BJ (cell line): ENCODE data around the gene MYOG. TPM values are rescaled to one million over a fixed set of nuclear protein-coding genes. Genes with fewer than 3 reads are reported as not detected.

Experiments
- CTCF ChIA-PET: fragments of 350-600 bp; formaldehyde crosslinking; extraction: SDS; loops from one replicate; lab custom pipeline; 2021; ENCODE audit warnings: antibody characterized with exemption, inconsistent platforms; lab: Yijun Ruan, JAX
- POLR2A ChIA-PET: fragments of 300-600 bp; sonication (Branson Sonifier 250); formaldehyde crosslinking; extraction: SDS; loops from one replicate; lab custom pipeline; 2021; ENCODE audit warnings: antibody characterized with exemption; lab: Charles Lee
- DNase-seq: peaks from one replicate; pipeline ENCODE4 v3.0.0-alpha.2; 2011; ENCODE audit warnings: low read depth
- H3K27me3 ChIP-seq: 2 replicates; pipeline ENCODE4 v1.6.0; 2011; ENCODE audit warnings: low read length; ENCODE audit not compliant: control insufficient read depth, insufficient read depth
- H3K36me3 ChIP-seq: 2 replicates; pipeline ENCODE4 v1.5.1; 2011; ENCODE audit warnings: low read length; ENCODE audit not compliant: control insufficient read depth, insufficient read depth
- H3K4me3 ChIP-seq: 2 replicates; pipeline ENCODE4 v1.5.1; 2011; ENCODE audit warnings: low read depth, mild to moderate bottlenecking, control low read depth, low read length
- polyA plus RNA-seq: library from polyadenylated mRNA; depleted of rRNA; stranded (reverse); fragments of >200 nt; gene quantifications from 2 replicates; pipeline ENCODE4 v1.2.3, GENCODE V29; 2011
- TF ChIP-seq, protein P1 (sequence below): IDR thresholded peaks from 2 replicates; pipeline ENCODE4 v1.5.1; 2011; ENCODE audit warnings: low read depth, mild to moderate bottlenecking, control low read depth, inconsistent platforms, low read length, moderate library complexity; ENCODE audit not compliant: insufficient read depth

MYOG gene
- polyA plus RNA-seq, 1 experiment: not detected

DNA sequence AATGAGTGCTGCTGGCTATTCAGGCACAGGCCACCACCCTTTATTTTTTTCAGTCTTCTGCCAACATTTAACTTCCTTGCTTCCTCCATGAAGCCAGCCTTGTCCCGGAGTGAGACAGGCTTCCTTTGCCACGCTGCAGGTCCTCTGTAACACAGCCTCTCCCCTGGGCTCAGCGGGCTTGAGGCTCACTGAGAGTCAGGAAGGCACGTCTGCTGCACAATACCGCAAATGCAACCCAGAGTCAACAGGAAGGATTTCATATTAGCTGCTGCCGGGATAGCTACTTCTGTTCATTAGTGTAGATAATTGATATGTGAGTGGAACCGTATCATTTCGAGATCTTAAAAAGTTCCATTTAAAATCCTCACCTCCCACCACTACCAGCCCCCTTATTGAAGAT is 22.5 kb downstream of the MYOG start:
- ChIA-PET POLR2A (no interaction called here), CTCF (interaction anchor here (0.7 to 1.9 kb wide), 3 partner anchors 16 to 153 kb away, joined by 4 to 5 read pairs (median 5); no protein-coding TSS in a partner anchor)
- H3K36me3 ChIP-seq: peaks cover 2% of the 10 kb centered on the region; the same call in 1 of the 2 replicates
- TF ChIP-seq, protein P1, sequence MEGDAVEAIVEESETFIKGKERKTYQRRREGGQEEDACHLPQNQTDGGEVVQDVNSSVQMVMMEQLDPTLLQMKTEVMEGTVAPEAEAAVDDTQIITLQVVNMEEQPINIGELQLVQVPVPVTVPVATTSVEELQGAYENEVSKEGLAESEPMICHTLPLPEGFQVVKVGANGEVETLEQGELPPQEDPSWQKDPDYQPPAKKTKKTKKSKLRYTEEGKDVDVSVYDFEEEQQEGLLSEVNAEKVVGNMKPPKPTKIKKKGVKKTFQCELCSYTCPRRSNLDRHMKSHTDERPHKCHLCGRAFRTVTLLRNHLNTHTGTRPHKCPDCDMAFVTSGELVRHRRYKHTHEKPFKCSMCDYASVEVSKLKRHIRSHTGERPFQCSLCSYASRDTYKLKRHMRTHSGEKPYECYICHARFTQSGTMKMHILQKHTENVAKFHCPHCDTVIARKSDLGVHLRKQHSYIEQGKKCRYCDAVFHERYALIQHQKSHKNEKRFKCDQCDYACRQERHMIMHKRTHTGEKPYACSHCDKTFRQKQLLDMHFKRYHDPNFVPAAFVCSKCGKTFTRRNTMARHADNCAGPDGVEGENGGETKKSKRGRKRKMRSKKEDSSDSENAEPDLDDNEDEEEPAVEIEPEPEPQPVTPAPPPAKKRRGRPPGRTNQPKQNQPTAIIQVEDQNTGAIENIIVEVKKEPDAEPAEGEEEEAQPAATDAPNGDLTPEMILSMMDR: no peak
- H3K4me3 ChIP-seq: no peak overlapping the region
- H3K27me3 ChIP-seq: peaks cover 1% of the 10 kb centered on the region
- no peak for DNase-seq

DNA sequence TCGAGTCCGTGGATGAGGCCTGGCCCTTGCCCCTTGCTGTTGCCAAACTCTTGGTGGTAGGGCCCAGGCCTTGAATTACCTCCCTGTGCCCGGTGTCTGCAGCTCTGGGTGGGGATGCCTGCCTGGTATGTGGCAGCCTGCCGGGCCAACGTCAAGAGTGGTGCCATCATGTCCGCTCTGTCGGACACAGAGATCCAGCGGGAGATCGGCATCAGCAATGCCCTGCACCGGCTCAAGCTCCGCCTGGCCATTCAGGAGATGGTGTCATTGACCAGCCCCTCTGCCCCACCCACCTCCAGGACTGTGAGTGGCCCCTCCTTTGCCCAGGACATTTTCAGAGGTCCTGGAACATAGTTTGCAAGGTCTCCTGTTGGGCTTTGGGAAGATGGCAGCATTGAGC is 25.7 kb downstream of the MYOG start:
- ChIA-PET CTCF (interaction anchor here (11.2 kb wide), 1 partner anchor 20 kb away, joined by 105 read pairs; no protein-coding TSS in a partner anchor), POLR2A (no interaction called here)
- no peak overlapping the region for H3K4me3 ChIP-seq
- DNase-seq: no peak
- TF ChIP-seq, protein P1: no peak
- H3K36me3 ChIP-seq: peaks cover 6% of the 10 kb centered on the region; the same call in 1 of the 2 replicates
- H3K27me3 ChIP-seq: no peaks in the 10 kb centered on the region

DNA sequence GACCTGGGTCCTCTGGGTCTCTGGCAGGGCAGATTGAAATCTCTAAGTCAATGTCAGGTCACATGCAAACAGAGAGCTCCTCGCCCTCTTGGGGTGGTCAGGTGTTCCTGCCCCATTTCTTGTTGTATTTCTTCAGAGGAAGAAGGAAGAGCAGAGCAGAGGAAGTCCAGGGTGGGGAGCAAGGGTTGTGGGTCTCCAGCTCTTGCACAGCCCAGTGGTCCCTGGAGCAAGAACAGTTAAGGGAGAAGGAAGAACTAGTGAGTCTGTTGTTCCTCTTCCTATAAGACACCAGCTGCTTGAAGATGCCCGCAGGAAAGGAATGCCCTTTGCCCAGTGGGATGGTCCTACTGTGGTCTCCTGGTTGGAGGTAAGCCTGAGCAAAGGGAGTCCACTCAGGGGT is 26.3 kb downstream of the MYOG start:
- CTCF ChIA-PET: interaction anchor here (0.8 to 11.2 kb wide), 3 partner anchors 19 to 58 kb away, joined by 3 to 105 read pairs (median 3); no protein-coding TSS in a partner anchor
- Histone ChIP-seq H3K36me3 (peaks cover 6% of the 10 kb centered on the region; the same call in 1 of the 2 replicates), H3K27me3 (no peaks in the 10 kb centered on the region), H3K4me3 (no peak overlapping the region)
- TF ChIP-seq, protein P1: no peak
- POLR2A ChIA-PET: no interaction called here
- no peak for DNase-seq

DNA sequence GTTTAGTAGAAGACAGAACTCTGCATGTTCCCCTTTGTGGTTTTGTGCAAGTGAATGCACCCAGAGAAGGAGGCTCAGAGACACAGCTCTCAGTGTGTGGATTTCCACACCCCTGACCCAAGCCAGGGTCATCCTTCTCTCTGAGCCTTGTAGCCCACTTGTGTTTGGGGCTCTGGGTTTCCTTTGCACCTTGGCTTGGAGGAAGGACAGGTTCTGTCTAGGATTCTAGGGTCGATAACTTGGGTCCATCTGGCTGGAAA is 27.2 kb downstream of the MYOG start:
- no peak overlapping the region for H3K4me3 ChIP-seq
- CTCF ChIA-PET: interaction anchor here (1.0 to 11.2 kb wide), 4 partner anchors 11 to 33 kb away, joined by 3 to 105 read pairs (median 7); no protein-coding TSS in a partner anchor
- H3K36me3 ChIP-seq: peaks cover 6% of the 10 kb centered on the region; the same call in 1 of the 2 replicates
- TF ChIP-seq, protein P1: no peak
- no peak for DNase-seq
- no peaks in the 10 kb centered on the region for H3K27me3 ChIP-seq
- POLR2A ChIA-PET: no interaction called here

DNA sequence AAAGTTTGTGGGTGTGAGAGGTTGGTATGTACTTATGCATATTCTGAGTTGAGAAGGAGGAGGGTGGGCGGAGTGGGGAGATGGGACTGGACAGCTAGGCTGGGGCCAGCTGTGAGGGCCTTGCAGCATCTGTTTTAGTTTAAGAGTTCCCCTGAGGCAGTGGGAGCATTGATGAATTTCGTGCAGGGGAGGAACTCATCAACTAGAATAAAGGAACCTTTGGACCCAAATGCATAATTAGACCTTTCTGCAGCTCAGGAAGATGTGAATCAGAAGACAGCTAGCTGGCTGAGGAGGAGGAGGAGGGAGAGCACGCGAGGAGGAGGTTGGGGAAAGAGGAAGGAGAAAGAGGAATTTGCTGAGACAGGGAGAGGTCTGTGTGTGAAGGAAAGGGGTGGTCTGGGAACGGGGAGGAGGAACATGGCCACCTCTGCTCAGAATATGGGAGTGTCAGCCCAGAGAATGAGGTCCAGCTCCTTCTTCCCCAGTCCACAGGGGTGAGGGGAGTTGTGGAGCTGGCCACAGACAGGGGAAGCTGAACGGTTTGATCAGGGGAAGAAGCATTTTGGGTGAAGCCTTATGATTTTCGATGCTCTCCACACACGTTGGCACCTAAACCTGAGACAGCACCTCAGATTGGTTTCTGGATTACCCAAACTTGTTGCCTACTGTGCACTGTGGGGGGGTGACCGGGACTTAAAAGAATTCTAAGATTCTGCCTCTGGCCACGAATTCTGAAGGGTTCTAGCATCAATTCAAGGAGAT is 27.7 kb downstream of the MYOG start:
- TF ChIP-seq, protein P1: no peak
- ChIA-PET POLR2A (no interaction called here), CTCF (interaction anchor here (0.6 to 11.2 kb wide), 7 partner anchors 10 to 157 kb away, joined by 3 to 105 read pairs (median 4); no protein-coding TSS in a partner anchor)
- Histone ChIP-seq H3K27me3 (no peaks in the 10 kb centered on the region), H3K4me3 (no peak overlapping the region), H3K36me3 (peaks cover 6% of the 10 kb centered on the region; the same call in 1 of the 2 replicates)
- DNase-seq: peak; percentile 90
